Caco-2 (cell line): ENCODE measurements around the gene ENAH. TPM values are rescaled to one million over a fixed set of nuclear protein-coding genes. Genes with fewer than 3 reads are reported as not detected.
A peak's percentile ranks its signal among the peaks of the same experiment; 100 is the strongest.

ENCODE experiments used
- BruUV-seq: library from RNA; stranded (reverse); fragments of 400-500 nt; replicated peaks from 2 replicates; lab custom pipeline; 2021; lab: Mats Ljungman, UMichigan
- CTCF ChIA-PET: fragments of 300-600 bp; sonication (Branson Sonifier 250); formaldehyde crosslinking; loops from one replicate; lab custom pipeline; 2022; ENCODE audit warnings: antibody characterized with exemption; lab: Charles Lee
- POLR2A ChIA-PET: fragments of 300-600 bp; sonication (Branson Sonifier 250); formaldehyde crosslinking; loops from one replicate; lab custom pipeline; 2022; ENCODE audit warnings: antibody characterized with exemption; lab: Charles Lee
- DNase-seq, 2 experiments: peaks; one replicate each; pipeline versions ENCODE4 v3.0.0 to v3.0.0-alpha.2; 2020 to 2022
- H3K27me3 ChIP-seq: replicated peaks from 2 replicates; pipeline ENCODE4 v1.6.0; 2011; ENCODE audit warnings: low read length; ENCODE audit not compliant: control insufficient read depth, insufficient read depth
- H3K36me3 ChIP-seq: 2 replicates; pipeline ENCODE4 v1.5.1; 2011; ENCODE audit warnings: low read length; ENCODE audit not compliant: control insufficient read depth, insufficient read depth
- H3K4me1 ChIP-seq: fragments of 250-450 bp; sonication (Bioruptor Pico); 2 replicates; pipeline ENCODE4 v1.5.1; 2020; ENCODE audit warnings: mild to moderate bottlenecking
- H3K4me3 ChIP-seq: 2 replicates; pipeline ENCODE4 v1.5.1; 2011; ENCODE audit warnings: low read depth, mild to moderate bottlenecking, control low read depth, low read length
- H3K9me3 ChIP-seq: fragments of 250-450 bp; sonication (Bioruptor Pico); 2 replicates; pipeline ENCODE4 v1.5.1; 2020; ENCODE audit warnings: mild to moderate bottlenecking, moderate library complexity
- H3K27ac Mint-ChIP-seq: one replicate; pipeline ENCODE4 v1.8.0; 2022; ENCODE audit warnings: mixed read lengths; ENCODE audit not compliant: unreplicated experiment
- H3K27me3 Mint-ChIP-seq: one replicate; pipeline ENCODE4 v1.8.0; 2022; ENCODE audit warnings: mixed read lengths; ENCODE audit not compliant: insufficient read depth, unreplicated experiment
- H3K36me3 Mint-ChIP-seq: one replicate; pipeline ENCODE4 v1.8.0; 2022; ENCODE audit warnings: mild to moderate bottlenecking, mixed read lengths; ENCODE audit not compliant: insufficient read depth, unreplicated experiment
- H3K4me1 Mint-ChIP-seq: one replicate; pipeline ENCODE4 v1.8.0; 2022; ENCODE audit warnings: low read depth, mixed read lengths; ENCODE audit not compliant: unreplicated experiment
- H3K4me3 Mint-ChIP-seq: one replicate; pipeline ENCODE4 v1.8.0; 2022; ENCODE audit warnings: mild to moderate bottlenecking, moderate library complexity, mixed read lengths; ENCODE audit not compliant: unreplicated experiment
- H3K9me3 Mint-ChIP-seq: one replicate; pipeline ENCODE4 v1.8.0; 2022; ENCODE audit warnings: mixed read lengths; ENCODE audit not compliant: unreplicated experiment
- CTCF ChIP-seq, 2 experiments: fragments of 200-600 bp in 1 of 2; IDR thresholded peaks; 1 replicate in 1 of 2; 2 replicates in 1 of 2; pipeline versions ENCODE4 v1.5.1 to v1.8.0; 2011 to 2022; ENCODE audit warnings: antibody characterized with exemption in 1 of 2, control low read depth in 1 of 2, inconsistent platforms in 1 of 2, low read depth in 1 of 2, low read length in 1 of 2, mild to moderate bottlenecking in 1 of 2, moderate library complexity in 1 of 2; ENCODE audit not compliant: insufficient read depth in 1 of 2, severe bottlenecking in 1 of 2, unreplicated experiment in 1 of 2
- intact Hi-C: fragments of 100-400 bp; cut with micrococcal nuclease; formaldehyde crosslinking; loops from one replicate; pipeline ENCODE4 v1.10.0; 2022; ENCODE audit not compliant: unreplicated experiment
- total RNA-seq: library from RNA; stranded (reverse); gene quantifications from 2 replicates; pipeline ENCODE4 v1.2.3, GENCODE V29; 2022

ENAH gene
- total RNA-seq, 1 experiment from 2014 or later: 78.0 TPM

GRCh38 chr1:225471453-225472301 is 181.2 kb downstream of the ENAH start:
- intact Hi-C loops: no loop called here

GRCh38 chr1:225471109-225471452 is 181.8 kb downstream of the ENAH start:
- CTCF ChIA-PET: no interaction called here
- H3K27ac Mint-ChIP-seq: no peak overlapping the region
- H3K9me3 Mint-ChIP-seq: no peaks in the 10 kb centered on the region
- intact Hi-C loops: no loop called here
- H3K36me3 ChIP-seq: no peaks in the 10 kb centered on the region
- TF ChIP-seq CTCF (IDR thresholded peaks at IDR 0.05; ENCODE audit: insufficient read depth in 1 of 2, low read depth in 1 of 2, low read length in 1 of 2, severe bottlenecking in 1 of 2, unreplicated experiment in 1 of 2): no peak
- H3K4me3 Mint-ChIP-seq: no peak overlapping the region
- no peaks in the 10 kb centered on the region for H3K36me3 Mint-ChIP-seq
- peaks cover 11% of the 10 kb centered on the region for H3K4me1 ChIP-seq
- H3K4me1 Mint-ChIP-seq: no peaks in the 10 kb centered on the region
- H3K9me3 ChIP-seq: no peaks in the 10 kb centered on the region
- POLR2A ChIA-PET: interaction anchor here (0.5 kb wide), 1 partner anchor 41 kb away, joined by 5 read pairs; no protein-coding TSS in a partner anchor
- no peaks in the 10 kb centered on the region for H3K27me3 Mint-ChIP-seq
- H3K27me3 ChIP-seq: no peaks in the 10 kb centered on the region
- no peak overlapping the region for H3K4me3 ChIP-seq
- no TSS peak for BruUV-seq
- peak in 1 of 2 experiments; percentile 24 for DNase-seq

More at GRCh38 chr1:225471453-225472301, 181.2 kb downstream of the ENAH start:
- TF ChIP-seq CTCF (IDR thresholded peaks at IDR 0.05; ENCODE audit: insufficient read depth in 1 of 2, low read depth in 1 of 2, low read length in 1 of 2, severe bottlenecking in 1 of 2, unreplicated experiment in 1 of 2): no peak
- Mint-ChIP-seq H3K4me1 (no peaks in the 10 kb centered on the region), H3K4me3 (no peak overlapping the region), H3K27ac (no peak overlapping the region), H3K36me3 (no peaks in the 10 kb centered on the region), H3K9me3 (no peaks in the 10 kb centered on the region), H3K27me3 (no peaks in the 10 kb centered on the region)
- no peak overlapping the region for H3K4me3 ChIP-seq
- BruUV-seq: no TSS peak
- ChIA-PET POLR2A (interaction anchor here (0.5 to 0.6 kb wide), 3 partner anchors 32 to 186 kb away, joined by 3 to 5 read pairs (median 3); no protein-coding TSS in a partner anchor), CTCF (no interaction called here)
- H3K9me3 ChIP-seq: no peaks in the 10 kb centered on the region
- H3K4me1 ChIP-seq: peaks cover 11% of the 10 kb centered on the region
- DNase-seq: peak in 1 of 2 experiments; percentile 27
- H3K36me3 ChIP-seq: no peaks in the 10 kb centered on the region
- H3K27me3 ChIP-seq: no peaks in the 10 kb centered on the region

GRCh38 chr1:225470211-225471108 is 182.5 kb downstream of the ENAH start:
- Histone ChIP-seq H3K9me3 (no peaks in the 10 kb centered on the region), H3K4me3 (no peak overlapping the region), H3K4me1 (peaks cover 14% of the 10 kb centered on the region), H3K36me3 (no peaks in the 10 kb centered on the region), H3K27me3 (no peaks in the 10 kb centered on the region)
- no peak for TF ChIP-seq CTCF (IDR thresholded peaks at IDR 0.05; ENCODE audit: insufficient read depth in 1 of 2, low read depth in 1 of 2, low read length in 1 of 2, severe bottlenecking in 1 of 2, unreplicated experiment in 1 of 2)
- Mint-ChIP-seq H3K9me3 (no peaks in the 10 kb centered on the region), H3K4me3 (no peak overlapping the region), H3K4me1 (no peaks in the 10 kb centered on the region), H3K27me3 (no peaks in the 10 kb centered on the region), H3K36me3 (no peaks in the 10 kb centered on the region), H3K27ac (no peak overlapping the region)
- intact Hi-C loops: no loop called here
- peak in 1 of 2 experiments; percentile 28 for DNase-seq
- POLR2A ChIA-PET: no interaction called here
- no TSS peak for BruUV-seq
- CTCF ChIA-PET: no interaction called here
